Ishikawa (cell line): ENCODE results near the gene HSPH1.

Source experiments
- CEBPB ChIP-seq: IDR thresholded peaks from 2 replicates; pipeline ENCODE4 v1.6.1; 2012
- CREB1 ChIP-seq: IDR thresholded peaks from 2 replicates; pipeline ENCODE4 v1.6.1; 2012; ENCODE audit warnings: low read depth
- EGR1 ChIP-seq: IDR thresholded peaks from 2 replicates; pipeline ENCODE4 v1.6.1; 2012
- EP300 ChIP-seq: IDR thresholded peaks from 2 replicates; pipeline ENCODE4 v1.6.1; 2012; ENCODE audit warnings: borderline replicate concordance
- FOXM1 ChIP-seq: IDR thresholded peaks from 2 replicates; pipeline ENCODE4 v1.6.1; 2012; ENCODE audit warnings: low read depth, borderline replicate concordance
- NFIC ChIP-seq: IDR thresholded peaks from 2 replicates; pipeline ENCODE4 v1.6.1; 2012
- RAD21 ChIP-seq: IDR thresholded peaks from 2 replicates; pipeline ENCODE4 v1.6.1; 2012; ENCODE audit warnings: low read depth
- REST ChIP-seq: IDR thresholded peaks from 2 replicates; pipeline ENCODE4 v1.6.1; 2012; ENCODE audit warnings: low read depth, mild to moderate bottlenecking
- TAF1 ChIP-seq: IDR thresholded peaks from 2 replicates; pipeline ENCODE4 v1.6.1; 2012; ENCODE audit warnings: low read depth, mild to moderate bottlenecking
- TCF12 ChIP-seq: IDR thresholded peaks from 2 replicates; pipeline ENCODE4 v1.6.1; 2012; ENCODE audit warnings: low read depth
- TEAD4 ChIP-seq: IDR thresholded peaks from 2 replicates; pipeline ENCODE4 v1.6.1; 2012
- YY1 ChIP-seq: IDR thresholded peaks from 2 replicates; pipeline ENCODE4 v1.6.1; 2012; ENCODE audit warnings: low read depth
- ZBTB7A ChIP-seq: IDR thresholded peaks from 2 replicates; pipeline ENCODE4 v1.6.1; 2012; ENCODE audit warnings: low read depth
- TF ChIP-seq, protein P1 (sequence below): IDR thresholded peaks from 2 replicates; pipeline ENCODE4 v1.6.1; 2012
- TF ChIP-seq, protein P2 (sequence below): IDR thresholded peaks from 2 replicates; pipeline ENCODE4 v1.6.1; 2012

The HSPH1 gene

DNA sequence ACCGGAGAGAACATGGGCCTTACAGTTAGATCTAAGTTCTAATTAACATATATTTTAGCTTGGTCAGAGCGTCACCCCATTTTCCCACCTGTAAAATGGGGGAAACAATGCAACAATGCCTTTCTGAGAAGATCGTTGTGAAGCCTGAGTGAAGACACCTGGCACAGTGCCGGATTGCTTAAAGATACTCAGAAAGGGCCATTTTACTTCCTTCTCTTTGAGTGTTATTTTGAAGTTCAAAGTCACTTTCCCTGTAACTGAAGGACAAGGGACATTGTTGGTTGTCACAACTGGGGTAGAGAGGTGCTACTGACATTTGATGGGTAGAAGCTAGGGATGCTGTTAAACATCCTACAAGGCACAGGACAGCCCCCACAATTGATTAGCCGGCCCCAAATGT lies 28.1 kb downstream of the HSPH1 start:
- TF ChIP-seq EP300 (no peak), CEBPB (no peak), TAF1 (no peak), YY1 (no peak), ZBTB7A (no peak), NFIC (no peak), TEAD4 (no peak), RAD21 (no peak), CREB1 (no peak), TCF12 (no peak), REST (no peak), FOXM1 (no peak), EGR1 (no peak)
- TF ChIP-seq, protein P1, sequence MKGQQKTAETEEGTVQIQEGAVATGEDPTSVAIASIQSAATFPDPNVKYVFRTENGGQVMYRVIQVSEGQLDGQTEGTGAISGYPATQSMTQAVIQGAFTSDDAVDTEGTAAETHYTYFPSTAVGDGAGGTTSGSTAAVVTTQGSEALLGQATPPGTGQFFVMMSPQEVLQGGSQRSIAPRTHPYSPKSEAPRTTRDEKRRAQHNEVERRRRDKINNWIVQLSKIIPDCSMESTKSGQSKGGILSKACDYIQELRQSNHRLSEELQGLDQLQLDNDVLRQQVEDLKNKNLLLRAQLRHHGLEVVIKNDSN: no peak
- TF ChIP-seq, protein P2, sequence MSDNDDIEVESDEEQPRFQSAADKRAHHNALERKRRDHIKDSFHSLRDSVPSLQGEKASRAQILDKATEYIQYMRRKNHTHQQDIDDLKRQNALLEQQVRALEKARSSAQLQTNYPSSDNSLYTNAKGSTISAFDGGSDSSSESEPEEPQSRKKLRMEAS: no peak

GRCh38 chr13:31131470-31131961 lies 30.2 kb downstream of the HSPH1 start:
- TF ChIP-seq, protein P1: no peak
- no peak for TF ChIP-seq TEAD4
- TF ChIP-seq REST: no peak
- no peak for TF ChIP-seq RAD21
- no peak for TF ChIP-seq CEBPB
- no peak for TF ChIP-seq CREB1
- TF ChIP-seq EGR1: no peak
- no peak for TF ChIP-seq TCF12
- no peak for TF ChIP-seq EP300
- TF ChIP-seq YY1: no peak
- no peak for TF ChIP-seq TAF1
- TF ChIP-seq NFIC: no peak
- TF ChIP-seq FOXM1: no peak
- TF ChIP-seq ZBTB7A: no peak
- TF ChIP-seq, protein P2: no peak

DNA sequence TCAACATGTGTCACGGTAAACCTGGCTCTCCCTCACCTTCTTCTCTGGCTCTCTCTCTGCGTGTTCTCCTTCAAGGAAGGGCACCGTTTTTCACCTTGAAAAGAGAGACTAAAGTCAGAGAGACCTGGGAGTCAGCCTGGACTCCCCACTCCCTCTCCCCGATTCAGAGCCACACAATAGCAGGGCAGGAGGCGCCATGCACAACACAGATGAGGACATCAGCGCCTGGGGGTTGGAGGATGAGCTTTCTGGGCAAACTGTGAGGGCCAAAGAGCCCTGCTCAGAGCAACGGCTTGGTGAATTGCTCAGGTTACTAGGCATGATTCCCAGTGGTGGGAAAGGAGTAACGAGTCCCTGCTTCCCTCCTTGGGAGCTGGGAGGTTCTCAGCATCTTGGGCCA lies 32.3 kb downstream of the HSPH1 start:
- TF ChIP-seq EGR1: no peak
- TF ChIP-seq YY1: no peak
- no peak for TF ChIP-seq TEAD4
- TF ChIP-seq FOXM1: no peak
- TF ChIP-seq ZBTB7A: no peak
- TF ChIP-seq, protein P1: no peak
- TF ChIP-seq RAD21: no peak
- TF ChIP-seq, protein P2: no peak
- no peak for TF ChIP-seq CEBPB

DNA sequence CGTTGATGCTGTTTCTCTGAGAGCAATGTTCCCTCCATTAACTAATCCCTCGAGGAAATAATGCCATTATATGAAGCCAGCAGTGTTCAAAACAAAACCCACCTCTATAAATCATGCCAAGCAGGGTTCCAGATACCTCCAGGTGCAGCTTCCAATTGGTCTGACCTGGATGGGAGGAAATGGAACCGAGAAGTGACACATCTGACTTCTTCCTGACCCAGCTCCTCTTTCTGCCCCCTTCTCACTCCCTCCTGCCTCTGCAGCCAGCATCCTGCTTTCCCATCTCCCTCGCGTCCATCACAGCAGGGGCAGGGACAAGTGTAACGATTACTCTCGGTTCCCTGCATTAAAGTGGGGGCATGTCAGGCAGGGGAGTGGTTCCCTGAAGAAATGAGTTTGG lies 37.5 kb downstream of the HSPH1 start:
- TF ChIP-seq, protein P2: no peak
- TF ChIP-seq RAD21 (no peak), ZBTB7A (no peak), TAF1 (no peak), TCF12 (no peak), EGR1 (no peak), CEBPB (no peak), YY1 (no peak), CREB1 (no peak), NFIC (no peak), TEAD4 (no peak), REST (no peak), FOXM1 (no peak), EP300 (no peak)
- TF ChIP-seq, protein P1: no peak
